HepG2 (cell line): Measurements from ENCODE around the gene PIEZO1. TPM values are rescaled to one million over a fixed set of nuclear protein-coding genes. Genes with fewer than 3 reads are reported as not detected.

ENCODE experiments used
- DNMT1 ChIP-seq: sonication (generic); formaldehyde crosslinking; IDR thresholded peaks from 2 replicates; pipeline ENCODE4 v1.5.1; 2020; ENCODE audit warnings: mild to moderate bottlenecking, missing genetic modification reagents
- DZIP1 ChIP-seq: sonication (generic); formaldehyde crosslinking; IDR thresholded peaks from 2 replicates; pipeline ENCODE4 v1.5.0; 2020; ENCODE audit warnings: mild to moderate bottlenecking, missing genetic modification reagents
- GMEB1 ChIP-seq: sonication (generic); formaldehyde crosslinking; IDR thresholded peaks from 2 replicates; pipeline ENCODE4 v1.5.1; 2020; ENCODE audit warnings: missing genetic modification reagents, mild to moderate bottlenecking, borderline replicate concordance
- GTF2F1 ChIP-seq: fragments of 150-350 bp; IDR thresholded peaks from 2 replicates; pipeline ENCODE4 v1.6.1; 2014; ENCODE audit warnings: low read length
- LBX2 ChIP-seq: sonication (generic); formaldehyde crosslinking; IDR thresholded peaks from 2 replicates; pipeline ENCODE4 v1.5.0; 2020; ENCODE audit warnings: missing genetic modification reagents, mild to moderate bottlenecking, borderline replicate concordance
- POLR2AphosphoS5 ChIP-seq: IDR thresholded peaks from 2 replicates; pipeline ENCODE4 v1.6.1; 2012; ENCODE audit warnings: low read depth, low read length
- POLR2G ChIP-seq: fragments of 200-400 bp; formaldehyde crosslinking; IDR thresholded peaks from 2 replicates; pipeline ENCODE4 v1.6.1; 2018; ENCODE audit warnings: mild to moderate bottlenecking, low read depth, low read length, moderate library complexity
- RBFOX2 ChIP-seq: fragments of 200-400 bp; formaldehyde crosslinking; IDR thresholded peaks from 2 replicates; pipeline ENCODE4 v1.6.1; 2017; ENCODE audit warnings: low read depth, mild to moderate bottlenecking, low read length
- SOX6 ChIP-seq, 2 experiments: fragments of 450-650 bp in 1 of 2; sonication (generic) in 1 of 2; formaldehyde crosslinking in 1 of 2; IDR thresholded peaks; 2 replicates each; pipeline versions ENCODE4 v1.4.0 to v1.6.1; 2017 to 2020; ENCODE audit warnings: antibody characterized with exemption in 1 of 2, mild to moderate bottlenecking in 1 of 2, missing genetic modification reagents in 1 of 2
- XBP1 ChIP-seq: sonication (generic); formaldehyde crosslinking; IDR thresholded peaks from 2 replicates; pipeline ENCODE4 v1.5.0; 2020; ENCODE audit warnings: missing genetic modification reagents
- ZBTB21 ChIP-seq: sonication (generic); formaldehyde crosslinking; IDR thresholded peaks from 2 replicates; pipeline ENCODE4 v1.4.0; 2020; ENCODE audit warnings: missing genetic modification reagents
- ZFAT ChIP-seq: sonication (generic); formaldehyde crosslinking; conservative IDR thresholded peaks from 2 replicates; pipeline ENCODE4 v1.8.1; 2023; ENCODE audit warnings: missing genetic modification reagents, inconsistent platforms
- ZNF101 ChIP-seq: sonication (generic); formaldehyde crosslinking; IDR thresholded peaks from 2 replicates; pipeline ENCODE4 v1.4.0; 2020; ENCODE audit warnings: mild to moderate bottlenecking, low read depth, missing genetic modification reagents, borderline replicate concordance
- ZNF253 ChIP-seq: sonication (generic); formaldehyde crosslinking; IDR thresholded peaks from 2 replicates; pipeline ENCODE4 v1.8.0; 2022; ENCODE audit warnings: mild to moderate bottlenecking, missing genetic modification reagents, borderline replicate concordance
- ZNF333 ChIP-seq: sonication (generic); formaldehyde crosslinking; IDR thresholded peaks from 2 replicates; pipeline ENCODE4 v1.4.0; 2020; ENCODE audit warnings: mild to moderate bottlenecking, missing genetic modification reagents, borderline replicate concordance
- ZNF335 ChIP-seq: sonication (generic); formaldehyde crosslinking; IDR thresholded peaks from 2 replicates; pipeline ENCODE4 v1.4.0; 2020; ENCODE audit warnings: missing genetic modification reagents
- ZNF350 ChIP-seq: sonication (generic); formaldehyde crosslinking; IDR thresholded peaks from 2 replicates; pipeline ENCODE4 v1.4.0; 2020; ENCODE audit warnings: mild to moderate bottlenecking, low read depth, missing genetic modification reagents, borderline replicate concordance
- ZNF747 ChIP-seq: sonication (generic); formaldehyde crosslinking; IDR thresholded peaks from 2 replicates; pipeline ENCODE4 v1.8.1; 2023; ENCODE audit warnings: missing genetic modification reagents, mild to moderate bottlenecking, borderline replicate concordance
- ZNF761 ChIP-seq: sonication (generic); formaldehyde crosslinking; conservative IDR thresholded peaks from 2 replicates; pipeline ENCODE4 v1.4.0; 2020; ENCODE audit warnings: mild to moderate bottlenecking, missing genetic modification reagents
- ZNF878 ChIP-seq: sonication (generic); formaldehyde crosslinking; IDR thresholded peaks from 2 replicates; pipeline ENCODE4 v1.8.1; 2023; ENCODE audit warnings: mild to moderate bottlenecking, missing genetic modification reagents, moderate library complexity
- polyA plus RNA-seq, 8 experiments: library from polyadenylated mRNA; depleted of rRNA in 3 of 8; stranded (reverse) in 7 of 8; unstranded in 1 of 8; fragments of >200 nt; fragmentation: Illumina TruSeq in 4 of 8; extraction: Trizol in 4 of 8; gene quantifications; 2 replicates each; pipeline versions ENCODE4 v1.2.1 to v1.2.3, GENCODE V29; 2011 to 2016; ENCODE audit warnings: low read depth in 4 of 8, missing spikeins in 1 of 8, mixed read lengths in 1 of 8; ENCODE audit not compliant: insufficient read depth in 1 of 8
- total RNA-seq, 5 experiments: library from RNA; depleted of rRNA; stranded (reverse); fragments of >200 nt; fragmentation: Illumina TruSeq; extraction: Trizol; gene quantifications; 2 replicates each; pipeline ENCODE4 v1.2.3, GENCODE V29; 2016; ENCODE audit warnings: low read depth in 1 of 5
- TF ChIP-seq, protein P1 (sequence below): IDR thresholded peaks from 2 replicates; pipeline ENCODE4 v1.6.1; 2016; ENCODE audit warnings: low read depth, control low read depth
- TF ChIP-seq, protein P2 (sequence below): sonication (generic); formaldehyde crosslinking; IDR thresholded peaks from 2 replicates; pipeline ENCODE4 v1.5.0; 2020; ENCODE audit warnings: mild to moderate bottlenecking, missing genetic modification reagents

Gene PIEZO1
- total and polyA plus RNA-seq, 2 of the 13 experiments (the other 11 are each of a cell fraction or from before 2014, with no cell fraction given): 67.9 to 85.0 TPM

DNA sequence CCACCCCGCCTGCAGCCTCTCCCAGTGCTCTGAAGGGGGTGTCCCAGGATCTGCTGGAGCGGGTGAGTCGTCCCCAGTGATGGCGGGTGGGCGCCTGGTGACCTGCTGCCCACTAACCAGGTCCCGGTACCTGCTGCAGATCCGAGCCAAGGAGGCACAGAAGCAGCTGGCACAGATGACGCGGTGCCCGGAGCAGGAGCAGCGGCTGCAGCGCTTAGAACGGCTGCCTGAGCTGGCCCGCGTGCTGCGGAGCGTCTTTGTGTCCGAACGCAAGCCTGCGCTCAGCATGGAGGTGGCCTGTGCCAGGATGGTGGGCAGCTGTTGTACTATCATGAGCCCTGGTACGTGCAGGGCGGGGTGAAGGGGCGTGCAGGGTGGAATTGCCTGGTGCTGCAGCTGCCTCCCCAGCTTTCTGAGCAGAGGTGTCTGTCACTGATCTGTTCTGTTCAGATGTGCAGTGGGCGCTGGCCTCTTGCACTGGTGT is 22.2 kb upstream of the PIEZO1 start (continued):
- TF ChIP-seq, protein P1, sequence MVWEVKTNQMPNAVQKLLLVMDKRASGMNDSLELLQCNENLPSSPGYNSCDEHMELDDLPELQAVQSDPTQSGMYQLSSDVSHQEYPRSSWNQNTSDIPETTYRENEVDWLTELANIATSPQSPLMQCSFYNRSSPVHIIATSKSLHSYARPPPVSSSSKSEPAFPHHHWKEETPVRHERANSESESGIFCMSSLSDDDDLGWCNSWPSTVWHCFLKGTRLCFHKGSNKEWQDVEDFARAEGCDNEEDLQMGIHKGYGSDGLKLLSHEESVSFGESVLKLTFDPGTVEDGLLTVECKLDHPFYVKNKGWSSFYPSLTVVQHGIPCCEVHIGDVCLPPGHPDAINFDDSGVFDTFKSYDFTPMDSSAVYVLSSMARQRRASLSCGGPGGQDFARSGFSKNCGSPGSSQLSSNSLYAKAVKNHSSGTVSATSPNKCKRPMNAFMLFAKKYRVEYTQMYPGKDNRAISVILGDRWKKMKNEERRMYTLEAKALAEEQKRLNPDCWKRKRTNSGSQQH (CRISPR knock-in tag): no peak
- TF ChIP-seq ZNF350 (CRISPR knock-in tag) (no peak), DZIP1 (no peak), GTF2F1 (no peak), ZNF761 (CRISPR knock-in tag) (no peak), ZNF333 (CRISPR knock-in tag) (no peak), ZFAT (CRISPR knock-in tag) (no peak), DNMT1 (CRISPR knock-in tag) (no peak), ZNF335 (CRISPR knock-in tag) (no peak), POLR2AphosphoS5 (no peak), LBX2 (CRISPR knock-in tag) (no peak), ZNF101 (CRISPR knock-in tag) (no peak), ZNF878 (no peak), ZBTB21 (CRISPR knock-in tag) (no peak), POLR2G (peak; percentile 57; the same call in 1 of the 2 replicates), RBFOX2 (peak; percentile 77), XBP1 (CRISPR knock-in tag) (no peak), SOX6 (IDR thresholded peaks at IDR 0.05) (no peak), SOX6 (CRISPR knock-in tag; IDR thresholded peaks at IDR 0.05) (0 out of 2 replicates have a peak, but pooled peaks have one; percentile 27), GMEB1 (CRISPR knock-in tag) (no peak), ZNF747 (CRISPR knock-in tag) (0 out of 2 replicates have a peak, but pooled peaks have one; percentile 22), ZNF253 (CRISPR knock-in tag) (0 out of 2 replicates have a peak, but pooled peaks have one; percentile 28)
- TF ChIP-seq, protein P2, sequence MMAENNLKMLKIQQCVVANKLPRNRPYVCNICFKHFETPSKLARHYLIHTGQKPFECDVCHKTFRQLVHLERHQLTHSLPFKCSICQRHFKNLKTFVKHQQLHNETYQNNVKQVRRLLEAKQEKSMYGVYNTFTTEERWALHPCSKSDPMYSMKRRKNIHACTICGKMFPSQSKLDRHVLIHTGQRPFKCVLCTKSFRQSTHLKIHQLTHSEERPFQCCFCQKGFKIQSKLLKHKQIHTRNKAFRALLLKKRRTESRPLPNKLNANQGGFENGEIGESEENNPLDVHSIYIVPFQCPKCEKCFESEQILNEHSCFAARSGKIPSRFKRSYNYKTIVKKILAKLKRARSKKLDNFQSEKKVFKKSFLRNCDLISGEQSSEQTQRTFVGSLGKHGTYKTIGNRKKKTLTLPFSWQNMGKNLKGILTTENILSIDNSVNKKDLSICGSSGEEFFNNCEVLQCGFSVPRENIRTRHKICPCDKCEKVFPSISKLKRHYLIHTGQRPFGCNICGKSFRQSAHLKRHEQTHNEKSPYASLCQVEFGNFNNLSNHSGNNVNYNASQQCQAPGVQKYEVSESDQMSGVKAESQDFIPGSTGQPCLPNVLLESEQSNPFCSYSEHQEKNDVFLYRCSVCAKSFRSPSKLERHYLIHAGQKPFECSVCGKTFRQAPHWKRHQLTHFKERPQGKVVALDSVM: no peak
